Osteoblast (primary cell): ENCODE data around the gene COG6. TPM values are rescaled to one million over a fixed set of nuclear protein-coding genes. Genes with fewer than 3 reads are reported as not detected.

Experiments
- DNase-seq: peaks from one replicate; pipeline ENCODE4 v3.0.0; 2011; ENCODE audit warnings: low spot score, mixed read lengths; ENCODE audit not compliant: insufficient read length; ENCODE audit errors: missing footprints
- H2AFZ ChIP-seq: 2 replicates; pipeline ENCODE4 v1.6.0; 2011; ENCODE audit warnings: mild to moderate bottlenecking, low read length
- H3K27ac ChIP-seq: 2 replicates; pipeline ENCODE4 v1.5.1; 2011; ENCODE audit warnings: mild to moderate bottlenecking, low read depth, low read length, moderate library complexity
- H3K27me3 ChIP-seq: 2 replicates; pipeline ENCODE4 v1.6.0; 2012; ENCODE audit warnings: mild to moderate bottlenecking, control low read depth, inconsistent platforms, low read length, moderate library complexity; ENCODE audit not compliant: insufficient read depth
- H3K36me3 ChIP-seq: 2 replicates; pipeline ENCODE4 v1.5.1; 2011; ENCODE audit warnings: mild to moderate bottlenecking, low read length, control low read depth, moderate library complexity; ENCODE audit not compliant: insufficient read depth
- H3K4me1 ChIP-seq: 2 replicates; pipeline ENCODE4 v1.5.1; 2011; ENCODE audit warnings: mild to moderate bottlenecking, low read length, control low read depth, moderate library complexity; ENCODE audit not compliant: insufficient read depth
- H3K4me2 ChIP-seq: 2 replicates; pipeline ENCODE4 v1.6.0; 2011; ENCODE audit warnings: mild to moderate bottlenecking, low read length; ENCODE audit not compliant: insufficient read depth
- H3K4me3 ChIP-seq: fragments of 200-600 bp; sonication (generic); 3 replicates; pipeline ENCODE4 v1.5.1; 2012; ENCODE audit warnings: mild to moderate bottlenecking, low read length, inconsistent platforms; ENCODE audit not compliant: insufficient read depth
- H3K79me2 ChIP-seq: 2 replicates; pipeline ENCODE4 v1.6.0; 2012; ENCODE audit warnings: mild to moderate bottlenecking, low read length, control low read depth, inconsistent platforms; ENCODE audit not compliant: insufficient read depth
- H3K9me3 ChIP-seq: 2 replicates; pipeline ENCODE4 v1.5.1; 2011; ENCODE audit warnings: low read depth, low read length, control low read depth
- H4K20me1 ChIP-seq: 2 replicates; pipeline ENCODE4 v1.6.0; 2012; ENCODE audit warnings: mild to moderate bottlenecking, low read length, control low read depth; ENCODE audit not compliant: insufficient read depth
- CTCF ChIP-seq: IDR thresholded peaks from 2 replicates; pipeline ENCODE4 v1.5.1; 2011; ENCODE audit warnings: mild to moderate bottlenecking, low read depth, low read length, moderate library complexity; ENCODE audit errors: extremely low read depth
- total RNA-seq: library from RNA; depleted of rRNA; stranded (reverse); fragments of >200 nt; gene quantifications from 2 replicates; pipeline ENCODE4 v1.2.3, GENCODE V29; 2012

Gene COG6
- total RNA-seq, 1 donor, result 36.2 TPM

- no peak overlapping the region for H3K27ac ChIP-seq
- DNase-seq, result no peak
- no peaks in the 10 kb centered on the region for H4K20me1 ChIP-seq
- H3K27me3 ChIP-seq, result no peaks in the 10 kb centered on the region
- no peaks in the 10 kb centered on the region for H3K36me3 ChIP-seq
- no peak for TF ChIP-seq CTCF
- H3K4me1 ChIP-seq, result no peaks in the 10 kb centered on the region
- H3K4me2 ChIP-seq, result no peak overlapping the region
- H3K4me3 ChIP-seq, result no peak overlapping the region
- no peaks in the 10 kb centered on the region for H3K79me2 ChIP-seq
- H3K9me3 ChIP-seq, result no peaks in the 10 kb centered on the region
- no peak overlapping the region for H2AFZ ChIP-seq
These were observed 79.5 kb downstream of the COG6 start for GRCh38 chr13:39734952-39735351.

GRCh38 chr13:39737047-39737446 lies 81.6 kb downstream of the COG6 start:
- Histone ChIP-seq H3K27ac (no peak overlapping the region), H2AFZ (no peak overlapping the region), H4K20me1 (no peaks in the 10 kb centered on the region), H3K4me2 (no peak overlapping the region), H3K79me2 (no peaks in the 10 kb centered on the region), H3K36me3 (no peaks in the 10 kb centered on the region), H3K4me1 (no peaks in the 10 kb centered on the region), H3K9me3 (no peaks in the 10 kb centered on the region), H3K27me3 (no peaks in the 10 kb centered on the region), H3K4me3 (no peak overlapping the region)
- no peak for DNase-seq
- no peak for TF ChIP-seq CTCF

- Histone ChIP-seq H3K9me3 (no peaks in the 10 kb centered on the region), H3K79me2 (no peaks in the 10 kb centered on the region), H3K4me2 (no peak overlapping the region), H2AFZ (no peak overlapping the region), H3K27me3 (no peaks in the 10 kb centered on the region), H3K27ac (no peak overlapping the region), H3K36me3 (no peaks in the 10 kb centered on the region), H4K20me1 (no peaks in the 10 kb centered on the region), H3K4me3 (no peak overlapping the region), H3K4me1 (no peaks in the 10 kb centered on the region)
- no peak for TF ChIP-seq CTCF
- no peak for DNase-seq
These were observed 85.3 kb downstream of the COG6 start for GRCh38 chr13:39740761-39741160.

GRCh38 chr13:39748961-39749360 lies 93.5 kb downstream of the COG6 start:
- no peak overlapping the region for H3K4me2 ChIP-seq
- no peaks in the 10 kb centered on the region for H3K9me3 ChIP-seq
- TF ChIP-seq CTCF, result no peak
- no peak overlapping the region for H2AFZ ChIP-seq
- no peaks in the 10 kb centered on the region for H3K27me3 ChIP-seq
- no peak for DNase-seq
- H3K36me3 ChIP-seq, result peaks cover 3% of the 10 kb centered on the region
- H3K4me1 ChIP-seq, result no peaks in the 10 kb centered on the region
- H4K20me1 ChIP-seq, result no peaks in the 10 kb centered on the region
- no peak overlapping the region for H3K27ac ChIP-seq
- no peak overlapping the region for H3K4me3 ChIP-seq
- no peaks in the 10 kb centered on the region for H3K79me2 ChIP-seq
